DOHH2 (cell line): ENCODE results near the gene CTNNAL1.

Experiments
- H3F3A ChIP-seq: fragments of 200-600 bp; sonication (generic), shearing (Covaris generic); 2 replicates; pipeline ENCODE4 v1.6.0; 2016; ENCODE audit warnings: antibody characterized with exemption, mild to moderate bottlenecking; ENCODE audit not compliant: control insufficient read depth, insufficient read depth
- H3K27ac ChIP-seq: fragments of 200-600 bp; sonication (generic); 2 replicates; pipeline ENCODE4 v1.5.1; 2014; ENCODE audit warnings: low read depth, mild to moderate bottlenecking, low read length, moderate library complexity
- H3K27me3 ChIP-seq: fragments of 200-600 bp; sonication (generic); 2 replicates; pipeline ENCODE4 v1.6.1; 2014; ENCODE audit warnings: mild to moderate bottlenecking, low read length, mixed read lengths; ENCODE audit not compliant: control insufficient read depth
- H3K36me3 ChIP-seq: fragments of 200-600 bp; sonication (generic); 2 replicates; pipeline ENCODE4 v1.6.1; 2014; ENCODE audit warnings: mild to moderate bottlenecking, low read length, moderate library complexity, mixed read lengths; ENCODE audit not compliant: control insufficient read depth
- H3K4me1 ChIP-seq: fragments of 200-600 bp; sonication (generic); 2 replicates; pipeline ENCODE4 v1.6.1; 2014; ENCODE audit warnings: mild to moderate bottlenecking, low read length, mixed read lengths; ENCODE audit not compliant: control insufficient read depth
- H3K4me2 ChIP-seq: fragments of 200-600 bp; sonication (generic); 2 replicates; pipeline ENCODE4 v1.6.0; 2014; ENCODE audit warnings: mild to moderate bottlenecking, low read length, moderate library complexity
- H3K4me3 ChIP-seq: fragments of 200-600 bp; sonication (generic); 2 replicates; pipeline ENCODE4 v1.5.1; 2014; ENCODE audit warnings: mild to moderate bottlenecking, low read length, mixed read lengths
- H3K79me2 ChIP-seq: fragments of 200-600 bp; sonication (generic); 2 replicates; pipeline ENCODE4 v1.6.1; 2014; ENCODE audit warnings: mild to moderate bottlenecking, low read length, mixed read lengths; ENCODE audit not compliant: control insufficient read depth
- H3K9me2 ChIP-seq: fragments of 200-600 bp; sonication (generic); replicated peaks from 2 replicates; pipeline ENCODE4 v1.6.1; 2014; ENCODE audit warnings: mild to moderate bottlenecking, low read length, mixed read lengths; ENCODE audit not compliant: control insufficient read depth
- H3K9me3 ChIP-seq: fragments of 200-600 bp; sonication (generic); 2 replicates; pipeline ENCODE4 v1.6.1; 2014; ENCODE audit warnings: antibody characterized with exemption, low read length, mixed read lengths; ENCODE audit not compliant: control insufficient read depth, insufficient read depth
- H4K20me1 ChIP-seq: fragments of 200-600 bp; sonication (generic); 2 replicates; pipeline ENCODE4 v1.6.0; 2014; ENCODE audit warnings: low read depth, mild to moderate bottlenecking, antibody characterized with exemption, low read length, moderate library complexity; ENCODE audit not compliant: control insufficient read depth, insufficient read depth
- CTCF ChIP-seq: fragments of 200-600 bp; sonication (generic); IDR thresholded peaks from one replicate; pipeline ENCODE4 v1.5.1; 2014; ENCODE audit warnings: antibody characterized with exemption, mild to moderate bottlenecking, low read depth, low read length; ENCODE audit not compliant: poor library complexity, severe bottlenecking
- EZH2phosphoT487 ChIP-seq: fragments of 200-600 bp; sonication (generic); IDR thresholded peaks from 2 replicates; pipeline ENCODE4 v1.6.1; 2017; ENCODE audit warnings: borderline replicate concordance, mild to moderate bottlenecking, antibody characterized with exemption, low read length, moderate library complexity, mixed read lengths

The CTNNAL1 gene

GRCh38 chr9:109003116-109003515, 10.2 kb downstream of the CTNNAL1 start:
- peaks cover 39% of the 10 kb centered on the region for H3K79me2 ChIP-seq
- H4K20me1 ChIP-seq = no peaks in the 10 kb centered on the region
- no peaks in the 10 kb centered on the region for H3K4me1 ChIP-seq
- no peaks in the 10 kb centered on the region for H3F3A ChIP-seq
- TF ChIP-seq CTCF (no peak), EZH2phosphoT487 (no peak)
- H3K9me2 ChIP-seq = no peaks in the 10 kb centered on the region
- H3K9me3 ChIP-seq = peaks cover 7% of the 10 kb centered on the region; the same call in 1 of the 2 replicates
- no peak overlapping the region for H3K27ac ChIP-seq
- no peaks in the 10 kb centered on the region for H3K36me3 ChIP-seq
- no peak overlapping the region for H3K4me3 ChIP-seq
- H3K27me3 ChIP-seq = no peaks in the 10 kb centered on the region
- H3K4me2 ChIP-seq = no peak overlapping the region

- no peaks in the 10 kb centered on the region for H3K36me3 ChIP-seq
- H3K4me2 ChIP-seq = no peak overlapping the region
- H3K27ac ChIP-seq = no peak overlapping the region
- no peak overlapping the region for H3K4me3 ChIP-seq
- H3F3A ChIP-seq = no peaks in the 10 kb centered on the region
- TF ChIP-seq EZH2phosphoT487 (no peak), CTCF (no peak)
- peaks cover 35% of the 10 kb centered on the region for H3K79me2 ChIP-seq
- no peaks in the 10 kb centered on the region for H3K4me1 ChIP-seq
- H3K9me3 ChIP-seq = peaks cover 7% of the 10 kb centered on the region; the same call in 1 of the 2 replicates
- H4K20me1 ChIP-seq = no peaks in the 10 kb centered on the region
- H3K9me2 ChIP-seq = no peaks in the 10 kb centered on the region
- no peaks in the 10 kb centered on the region for H3K27me3 ChIP-seq
These were observed 11.2 kb downstream of the CTNNAL1 start for GRCh38 chr9:109002141-109002540.

GRCh38 chr9:109001275-109001676, 12.0 kb downstream of the CTNNAL1 start:
- Histone ChIP-seq H3K4me1 (no peaks in the 10 kb centered on the region), H3K4me2 (no peak overlapping the region), H3K27me3 (no peaks in the 10 kb centered on the region), H3K9me3 (peaks cover 7% of the 10 kb centered on the region; the same call in 1 of the 2 replicates), H3K4me3 (no peak overlapping the region), H3F3A (no peaks in the 10 kb centered on the region), H3K36me3 (no peaks in the 10 kb centered on the region), H3K9me2 (no peaks in the 10 kb centered on the region), H3K27ac (no peak overlapping the region), H4K20me1 (no peaks in the 10 kb centered on the region), H3K79me2 (peaks cover 30% of the 10 kb centered on the region)
- no peak for TF ChIP-seq CTCF
- TF ChIP-seq EZH2phosphoT487 = no peak
